Right ventricle myocardium inferior (tissue), 1 donor: Measurements from ENCODE around the gene PTPRN2. TPM values are rescaled to one million over a fixed set of nuclear protein-coding genes. Genes with fewer than 3 reads are reported as not detected.
"Not testable (repeated sequence)": the region's sequence is repeated elsewhere in the genome, so short reads cannot be mapped to it uniquely, and the experiment has no call there.

Experiments used
- ATAC-seq: fragments of 200-7000 bp; cut with Tn5 transposase; one replicate; pipeline ENCODE4 v1.9.1; 2020; ENCODE audit warnings: mild to moderate bottlenecking, moderate library complexity
- DNase-seq: peaks from one replicate; pipeline ENCODE4 v3.0.0; 2021; ENCODE audit errors: missing footprints
- intact Hi-C: fragments of 100-400 bp; cut with DNase I; formaldehyde crosslinking; loops from one replicate; pipeline ENCODE4 v1.11.0; 2022
- total RNA-seq: library from RNA; stranded (reverse); fragmentation: NEBNext Ultra II Directional; extraction: Animal tissue kit (Norgen Biotek cat#: 25700); gene quantifications from one replicate; pipeline ENCODE4 v1.2.1, GENCODE V29; 2021
- donor health status: DM: no; HTN: yes; CAD: no; lungs with severe emphysema.

The PTPRN2 gene
- total RNA-seq, 1 donor from 2014 or later = 1.6 TPM

GRCh38 chr7:157954901-157955300, 632.7 kb downstream of the PTPRN2 start:
- intact Hi-C loops = no loop called here
- ATAC-seq = no peak
- DNase-seq = no peak

- ATAC-seq = no peak
- DNase-seq = no peak
- intact Hi-C loops = no loop called here
These were observed 634.6 kb downstream of the PTPRN2 start for GRCh38 chr7:157952841-157953645.

- ATAC-seq (no peak), DNase-seq (no peak)
- intact Hi-C loops = no loop called here
These were observed 635.5 kb downstream of the PTPRN2 start for GRCh38 chr7:157952050-157952667.

GRCh38 chr7:157951300-157952049, 636.1 kb downstream of the PTPRN2 start:
- intact Hi-C loops = no loop called here
- DNase-seq (no peak), ATAC-seq (no peak)

GRCh38 chr7:157949711-157950110, 637.9 kb downstream of the PTPRN2 start:
- intact Hi-C loops = no loop called here
- ATAC-seq (no peak), DNase-seq (no peak)

GRCh38 chr7:157947504-157947903, 640.1 kb downstream of the PTPRN2 start:
- no peak for DNase-seq
- ATAC-seq = no peak
- intact Hi-C loops = no loop called here

- intact Hi-C loops = no loop called here
- no peak for DNase-seq
- no peak for ATAC-seq
These were observed 641.1 kb downstream of the PTPRN2 start for GRCh38 chr7:157946398-157947060.

- DNase-seq (no peak), ATAC-seq (no peak)
- intact Hi-C loops = no loop called here
These were observed 642.2 kb downstream of the PTPRN2 start for GRCh38 chr7:157945401-157945800.

- no peak for ATAC-seq
- intact Hi-C loops = no loop called here
- DNase-seq = no peak
These were observed 642.8 kb downstream of the PTPRN2 start for GRCh38 chr7:157944734-157945291.

- no peak for DNase-seq
- no peak for ATAC-seq
- intact Hi-C loops = no loop called here
These were observed 643.6 kb downstream of the PTPRN2 start for GRCh38 chr7:157944051-157944450.

- ATAC-seq (no peak), DNase-seq (no peak)
These were observed 644.1 kb downstream of the PTPRN2 start for GRCh38 chr7:157943561-157943960.

GRCh38 chr7:157941210-157941609, 646.4 kb downstream of the PTPRN2 start:
- no peak for ATAC-seq
- intact Hi-C loops = no loop called here
- DNase-seq = no peak

More at GRCh38 chr7:157943561-157943960, 644.1 kb downstream of the PTPRN2 start:
- intact Hi-C loops = no loop called here

- no peak for DNase-seq
These were observed 647.1 kb downstream of the PTPRN2 start for GRCh38 chr7:157940497-157940896.

GRCh38 chr7:157938211-157938610, 649.4 kb downstream of the PTPRN2 start:
- DNase-seq (no peak), ATAC-seq (no peak)
- intact Hi-C loops = no loop called here

More at GRCh38 chr7:157940497-157940896, 647.1 kb downstream of the PTPRN2 start:
- ATAC-seq = no peak
- intact Hi-C loops = no loop called here

- intact Hi-C loops = no loop called here
- no peak for ATAC-seq
- no peak for DNase-seq
These were observed 650.2 kb downstream of the PTPRN2 start for GRCh38 chr7:157937406-157937805.

GRCh38 chr7:157936976-157937375, 650.6 kb downstream of the PTPRN2 start:
- DNase-seq (no peak), ATAC-seq (no peak)
- intact Hi-C loops = no loop called here

- intact Hi-C loops, DNase-seq: not testable (repeated sequence)
These were observed 651.9 kb downstream of the PTPRN2 start for GRCh38 chr7:157935721-157936120.

GRCh38 chr7:157933219-157934155, 654.1 kb downstream of the PTPRN2 start:
- intact Hi-C loops, DNase-seq, ATAC-seq: not testable (repeated sequence)

More at GRCh38 chr7:157935721-157936120, 651.9 kb downstream of the PTPRN2 start:
- ATAC-seq = not testable (repeated sequence)
